GM21529 (cell line): ENCODE measurements around the gene STEAP1B.
"Not testable (repeated sequence)": the region's sequence is repeated elsewhere in the genome, so short reads cannot be mapped to it uniquely, and the experiment has no call there.

Experiments used
- ATAC-seq: cut with Tn5 transposase; IDR thresholded peaks from one replicate; pipeline ENCODE4 v1.9.1; 2021; ENCODE audit not compliant: unreplicated experiment

STEAP1B gene

DNA sequence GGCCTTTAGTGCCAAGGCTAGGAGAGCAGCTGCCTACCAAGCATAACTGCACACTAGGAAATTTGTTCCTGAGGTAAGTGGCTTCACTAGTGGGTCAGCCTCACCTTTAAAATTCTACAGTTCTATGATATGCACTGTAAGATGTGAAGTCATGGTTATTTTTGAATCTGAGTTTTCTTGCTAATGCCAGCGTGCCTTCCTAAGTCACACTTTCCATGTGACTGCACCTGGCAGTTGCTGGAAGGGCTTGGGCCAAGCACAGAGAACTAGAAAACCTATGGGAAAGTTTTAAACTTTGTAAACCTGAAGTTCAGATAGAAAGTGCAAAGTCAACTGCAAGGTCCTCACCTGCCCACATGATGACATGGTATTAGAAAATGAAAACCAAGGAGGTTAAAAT is 42.5 kb downstream of the STEAP1B start:
- no peak for ATAC-seq

DNA sequence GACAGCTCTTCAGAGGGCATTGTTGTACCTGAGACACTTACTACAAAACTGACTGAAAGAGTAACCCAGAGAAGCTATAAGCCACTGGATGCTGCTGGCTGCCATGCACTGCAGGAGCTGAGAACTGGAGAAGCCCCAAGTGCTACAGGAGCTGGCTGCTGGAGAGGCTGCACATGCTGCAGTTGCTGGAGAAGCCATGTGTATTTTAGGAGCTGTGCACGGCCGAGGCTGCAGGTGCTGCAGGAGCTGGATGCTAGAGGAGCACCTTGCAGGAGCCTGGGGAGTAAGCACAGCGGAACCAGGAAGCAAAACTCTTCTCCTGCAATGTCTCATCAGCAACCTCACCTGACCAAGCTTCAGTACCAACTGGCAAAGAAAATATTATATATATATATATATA is 45.5 kb downstream of the STEAP1B start:
- no peak for ATAC-seq

DNA sequence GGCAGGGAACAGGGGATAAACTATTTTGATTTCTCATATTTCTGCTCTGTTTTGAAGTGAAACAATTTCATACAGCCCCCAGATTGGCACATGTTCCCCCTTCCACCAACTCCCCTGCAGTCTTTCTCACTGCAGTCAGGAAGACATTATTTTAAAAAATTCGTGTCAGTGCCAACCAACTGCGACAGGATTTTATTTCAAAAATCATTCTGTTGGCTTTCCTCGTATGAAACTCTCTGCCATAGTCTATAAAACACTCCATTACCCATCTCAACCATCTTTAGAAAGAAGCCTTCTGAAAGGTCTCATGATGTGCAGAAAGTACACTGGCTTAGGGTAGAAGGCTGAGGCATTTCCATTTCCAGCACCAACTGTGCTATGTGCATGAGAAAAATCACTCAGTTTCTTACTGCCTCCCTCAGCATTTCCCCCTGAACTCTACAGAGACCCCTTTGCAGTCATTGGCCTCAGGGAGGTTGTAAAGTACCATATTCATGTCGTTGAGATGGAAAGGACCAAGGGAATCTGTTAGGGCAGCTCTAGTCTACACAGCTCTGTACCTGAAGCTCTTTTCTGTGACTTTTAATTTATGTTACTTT is 46.9 kb downstream of the STEAP1B start:
- ATAC-seq, result no peak

DNA sequence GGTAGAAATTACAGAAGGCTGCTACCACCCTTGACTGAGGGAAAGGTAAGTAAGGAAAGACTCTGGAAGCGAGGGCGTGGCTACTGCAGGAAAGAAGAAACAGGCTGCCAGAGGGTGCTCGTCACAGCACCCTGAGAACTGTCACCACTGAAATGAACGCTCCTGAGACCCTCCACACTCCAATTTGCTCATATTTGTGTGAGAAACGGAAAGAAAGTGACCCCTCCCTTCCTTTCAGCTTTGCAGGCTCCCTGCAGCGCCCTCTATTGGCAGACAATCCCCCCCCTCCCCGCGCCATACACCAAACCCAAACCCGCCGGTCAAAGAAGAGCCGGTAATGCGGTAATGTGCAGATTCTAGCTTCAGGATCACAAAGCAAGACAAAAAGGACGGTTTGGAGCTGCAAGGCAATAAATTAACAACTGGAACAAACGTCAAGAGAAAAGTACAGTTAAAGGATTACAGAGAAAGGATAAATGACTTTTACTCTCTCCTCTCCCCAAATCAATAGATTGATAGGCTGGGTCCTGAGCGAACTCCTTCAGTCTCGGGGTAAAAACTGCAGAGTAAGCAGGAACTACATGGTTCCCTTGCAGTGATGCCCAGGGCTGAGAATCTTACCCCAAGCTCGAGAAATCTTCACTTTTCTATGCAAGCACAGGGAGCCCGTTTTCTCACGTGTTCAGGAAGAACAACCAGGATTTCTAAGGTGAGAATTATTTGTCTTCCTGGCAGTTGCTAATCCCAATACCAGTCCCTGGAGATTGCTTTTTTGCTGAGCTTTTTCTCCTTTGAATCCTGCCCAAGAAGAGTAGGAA is 47.6 kb downstream of the STEAP1B start:
- no peak for ATAC-seq

DNA sequence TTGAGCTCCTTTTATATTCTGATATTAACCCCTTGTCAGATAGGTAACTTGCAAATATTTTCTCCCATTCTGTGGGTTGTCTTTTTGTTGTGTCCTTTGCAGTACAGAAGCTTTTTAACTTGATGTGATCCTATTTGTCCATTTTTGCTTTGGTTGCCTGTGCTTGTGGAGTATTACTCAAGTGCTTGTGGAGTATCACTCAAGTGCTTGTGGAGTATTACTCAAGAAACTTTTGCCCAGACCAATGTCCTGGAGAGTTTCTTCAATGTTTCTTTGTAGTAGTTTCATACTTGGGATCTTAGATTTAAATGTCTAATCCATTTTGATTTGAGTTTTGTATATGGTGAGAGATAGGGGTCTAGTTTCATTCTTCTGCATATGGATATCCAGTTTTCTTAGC is 50.0 kb downstream of the STEAP1B start:
- not testable (repeated sequence) for ATAC-seq

DNA sequence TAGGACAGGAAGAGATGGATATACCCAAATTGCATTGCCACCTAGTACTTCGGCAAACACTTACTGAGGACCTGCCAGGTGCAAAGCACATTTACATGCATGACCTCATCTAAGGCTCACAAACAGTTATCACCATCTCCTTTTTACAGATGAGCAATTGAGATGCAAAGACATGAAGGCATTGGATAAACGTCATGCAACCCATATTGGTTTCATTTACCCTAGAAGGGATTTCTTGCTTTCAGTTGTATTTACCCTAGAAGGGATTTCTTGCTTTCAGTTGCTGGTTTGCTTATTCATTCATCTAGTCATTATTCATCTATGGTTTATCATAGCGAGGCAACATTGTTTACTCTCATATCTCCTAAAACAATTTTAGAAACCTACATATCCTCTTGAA is 52.2 kb downstream of the STEAP1B start:
- peak; percentile 76 for ATAC-seq

DNA sequence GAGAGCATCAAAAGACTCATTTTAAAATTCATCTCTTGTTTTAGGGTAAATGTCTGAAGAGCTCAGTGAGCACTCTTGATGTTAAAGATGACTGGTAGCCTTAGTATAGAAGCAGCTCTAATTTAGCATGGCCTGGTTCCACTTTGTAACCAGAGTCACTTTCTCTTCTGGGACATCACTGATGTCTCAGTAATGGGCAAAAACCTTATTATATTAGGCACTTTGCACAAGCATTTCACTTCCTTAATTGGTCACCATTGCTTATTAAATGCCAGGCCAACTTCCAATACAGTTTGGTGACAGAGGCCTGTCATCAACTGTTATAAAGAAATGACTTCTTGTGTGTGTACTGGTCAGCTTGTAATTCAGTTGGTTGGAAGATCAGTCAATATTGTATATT is 53.0 kb downstream of the STEAP1B start:
- ATAC-seq, result peak; percentile 20

DNA sequence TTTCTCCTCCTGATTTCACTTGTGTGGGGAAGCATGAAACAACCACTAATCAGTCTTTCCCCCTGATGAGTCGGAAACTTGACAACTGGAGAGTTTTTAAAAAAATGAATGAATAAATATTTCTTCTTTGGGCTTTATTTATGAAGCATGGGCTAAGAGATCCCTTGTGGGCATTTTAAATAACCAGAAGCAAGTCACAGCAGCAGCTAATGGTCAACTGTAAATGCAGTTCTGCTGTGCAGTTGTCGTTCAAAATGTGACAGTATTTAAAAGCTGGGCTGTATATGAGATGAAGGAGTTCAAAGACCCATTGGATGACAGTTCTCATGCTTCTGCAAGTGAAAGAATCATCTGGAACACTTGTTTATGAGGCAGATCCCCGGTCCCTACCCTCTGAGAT is 54.1 kb downstream of the STEAP1B start:
- no peak for ATAC-seq

DNA sequence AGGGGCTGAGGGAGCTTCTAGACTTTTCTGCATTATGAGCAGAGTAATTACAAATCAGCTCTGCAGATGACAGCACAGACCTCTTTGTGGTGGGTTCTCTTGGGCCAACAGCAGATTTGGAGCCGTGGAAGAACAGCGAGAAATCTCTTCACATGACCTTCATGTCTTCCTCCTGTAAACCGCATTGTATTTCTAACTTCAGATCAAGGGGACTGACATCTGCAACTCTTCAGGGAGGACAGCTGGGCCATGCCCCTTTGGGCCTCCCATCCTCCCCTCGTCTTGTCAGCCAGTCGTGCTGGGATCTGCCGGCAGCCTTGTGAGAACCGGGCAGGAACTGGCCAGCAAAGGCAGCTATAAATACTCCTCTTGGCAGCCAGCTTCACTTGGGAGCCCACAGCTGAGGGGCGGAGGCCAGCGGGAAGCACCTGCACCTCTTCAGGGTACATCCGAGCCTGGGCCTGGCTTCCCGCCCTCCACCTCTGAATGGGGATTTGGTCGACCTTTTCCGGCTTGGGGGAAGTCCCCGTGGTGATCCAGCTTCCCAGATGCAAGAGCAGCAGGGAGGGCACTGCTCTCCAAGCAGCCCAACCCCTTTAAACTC is 54.7 kb downstream of the STEAP1B start:
- peak; percentile 45 for ATAC-seq

DNA sequence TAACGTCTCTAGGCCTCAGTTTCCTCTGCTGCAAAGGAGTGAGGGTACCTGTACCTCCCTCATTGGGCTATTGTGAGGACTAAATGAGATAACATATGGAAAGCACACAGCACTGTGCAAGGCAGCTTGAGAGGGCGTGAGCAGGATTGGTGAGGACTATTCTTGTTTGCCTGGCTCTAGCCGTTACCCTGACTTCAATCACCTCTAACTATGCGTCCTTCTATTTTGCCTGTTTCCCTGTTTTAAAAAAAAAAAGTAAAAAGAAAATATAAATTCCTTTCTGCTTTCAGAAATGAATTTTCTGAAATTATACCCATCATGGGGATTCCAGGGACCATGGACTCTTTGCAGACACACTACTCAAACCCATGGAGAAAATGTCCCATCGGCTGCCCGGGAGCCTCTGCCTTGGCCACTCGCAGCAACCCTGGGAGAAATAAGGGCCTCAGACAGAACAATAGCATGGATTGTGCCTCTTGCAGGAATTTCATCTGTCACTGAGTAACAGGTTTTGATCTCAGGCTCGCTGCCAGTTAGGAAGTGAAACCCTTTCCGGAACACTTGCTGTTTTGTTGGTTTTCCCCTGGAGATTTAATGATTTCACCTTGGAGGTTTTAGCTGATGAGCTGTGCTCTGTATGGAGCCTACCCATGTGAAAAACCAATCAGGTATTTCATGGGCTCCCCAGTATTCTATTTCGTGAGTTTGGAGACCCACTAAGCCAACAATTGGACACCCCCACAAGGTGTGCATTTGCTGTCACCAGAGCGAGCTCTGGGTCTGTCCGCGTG is 55.6 kb downstream of the STEAP1B start:
- no peak for ATAC-seq

DNA sequence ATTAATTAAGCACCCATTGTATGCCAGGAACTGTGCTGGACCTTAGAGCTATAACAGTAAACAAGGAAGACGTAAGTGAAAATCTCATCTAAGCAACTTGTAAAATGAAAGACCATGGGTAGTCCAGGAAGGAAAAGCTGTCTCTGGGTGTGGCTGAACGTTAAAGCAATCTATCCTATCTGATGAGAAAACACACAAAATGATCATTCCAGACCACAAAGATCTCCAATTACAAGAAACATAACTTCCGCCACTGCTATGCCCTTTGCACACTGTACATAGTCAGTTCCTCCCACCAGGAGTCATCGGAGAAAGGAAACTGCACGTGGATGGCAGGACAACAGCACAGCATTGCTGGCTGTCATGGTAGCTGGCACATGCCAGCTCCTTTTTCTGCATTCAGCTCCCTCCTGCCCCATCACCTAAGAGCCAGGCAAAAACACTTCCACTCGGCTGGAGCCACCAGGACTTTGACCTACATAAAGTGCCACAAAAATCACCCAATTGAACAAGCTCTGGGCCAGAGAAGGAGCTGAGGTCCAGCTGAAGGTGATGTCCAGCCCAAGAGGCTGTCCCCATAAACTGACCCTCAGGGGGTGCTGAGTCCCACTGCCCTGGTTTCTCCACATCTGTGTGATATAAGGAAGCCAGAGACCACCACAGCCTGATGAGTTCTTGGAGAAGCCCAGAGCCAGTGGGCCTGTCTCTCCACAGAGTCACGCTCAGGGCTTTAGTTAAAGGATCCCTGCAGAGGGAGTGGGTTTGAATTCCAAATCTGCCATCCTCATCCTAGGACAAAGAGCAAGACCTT is 56.4 kb downstream of the STEAP1B start:
- ATAC-seq, result no peak

DNA sequence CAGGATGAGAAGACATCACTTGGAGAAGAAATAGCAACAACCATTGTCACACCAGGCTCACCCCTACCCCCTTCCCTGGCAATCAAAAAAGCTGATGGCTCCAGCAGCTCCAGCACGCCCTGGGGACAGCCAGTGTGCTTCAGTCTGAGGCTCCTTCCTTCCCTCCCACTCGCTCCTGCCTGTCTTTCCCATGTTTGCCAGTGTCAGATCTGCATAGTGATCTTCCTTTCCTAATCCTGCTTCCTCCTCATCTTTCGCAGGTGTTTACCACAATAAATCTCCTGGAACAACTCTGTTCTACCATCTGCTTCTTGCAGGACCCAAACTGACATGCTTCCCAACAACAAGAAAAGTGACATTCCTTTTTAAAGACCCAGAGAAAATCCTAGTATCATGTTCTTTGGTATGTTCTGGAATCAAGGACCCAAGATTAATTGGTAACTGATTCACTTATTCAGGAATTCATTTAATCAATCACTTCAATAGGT is 57.1 kb downstream of the STEAP1B start:
- ATAC-seq, result no peak

DNA sequence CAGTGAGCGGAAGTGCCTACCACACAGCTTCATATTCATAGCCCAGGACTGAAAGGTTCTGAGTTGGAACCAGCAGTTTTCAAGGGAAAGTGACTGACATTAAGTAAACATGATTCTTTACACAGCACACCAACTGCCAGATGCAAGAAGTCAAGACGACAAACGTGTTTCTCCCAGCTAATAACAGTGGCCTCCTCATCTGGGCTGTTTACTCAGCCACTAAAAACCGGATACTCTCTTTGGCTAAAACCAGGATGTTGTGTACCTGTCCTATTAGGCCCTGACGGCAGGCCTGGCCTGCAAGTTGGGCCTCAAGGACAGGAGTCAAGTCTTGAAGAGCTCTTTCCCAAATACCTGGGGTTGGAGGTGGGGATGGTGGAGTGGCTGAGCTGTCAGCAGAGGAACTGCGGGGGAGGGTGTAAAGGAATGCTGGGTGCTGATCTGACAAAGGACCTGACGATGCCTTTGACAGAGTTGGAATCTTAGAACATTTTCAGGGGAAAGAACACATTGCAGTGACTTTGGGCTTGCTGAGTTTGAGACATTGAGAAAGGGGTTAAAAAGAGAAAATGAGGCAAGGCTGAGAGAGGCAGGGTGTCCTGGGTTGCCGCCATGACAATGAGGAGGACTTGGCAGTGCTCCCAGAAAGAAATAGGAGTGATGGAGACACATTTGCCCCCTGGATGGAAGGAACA is 57.7 kb downstream of the STEAP1B start:
- ATAC-seq, result no peak

DNA sequence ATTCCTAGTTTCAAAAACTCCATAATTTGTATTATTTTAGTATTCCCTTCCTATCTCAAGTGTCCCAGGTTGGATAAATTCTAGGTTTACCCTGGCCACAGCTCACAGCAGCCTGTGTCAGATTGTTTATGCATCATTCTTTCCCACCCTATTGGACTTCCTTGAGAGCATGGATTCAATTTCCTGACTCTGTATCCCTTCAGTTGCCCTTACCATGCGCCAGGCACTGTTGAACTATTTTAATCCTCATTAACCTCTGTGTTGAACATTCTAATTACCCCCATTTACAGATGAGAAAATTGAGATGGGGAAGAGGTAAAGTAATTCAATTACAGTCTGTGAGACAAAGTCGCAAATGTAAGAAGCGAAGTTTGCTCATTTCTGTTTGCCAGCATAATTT is 58.8 kb downstream of the STEAP1B start:
- ATAC-seq, result no peak

DNA sequence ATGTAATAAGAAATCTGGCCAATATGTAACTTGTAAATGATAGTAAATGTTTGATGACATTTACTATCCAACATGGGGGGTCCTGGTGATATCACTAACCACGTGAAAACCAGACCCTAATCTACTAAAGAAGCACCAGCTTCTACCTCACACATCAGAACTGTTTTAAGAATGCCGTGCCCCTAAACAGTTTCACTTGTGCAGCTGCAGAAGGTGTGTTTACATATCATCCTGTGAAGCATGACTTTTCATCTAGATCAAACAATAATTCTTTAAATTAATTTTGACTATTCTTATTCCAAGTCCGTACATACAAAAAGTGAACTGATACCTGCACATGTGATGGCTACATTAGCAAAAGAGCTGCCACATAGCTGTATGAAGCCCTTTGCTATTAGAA is 61.0 kb downstream of the STEAP1B start:
- ATAC-seq, result peak; percentile 56

DNA sequence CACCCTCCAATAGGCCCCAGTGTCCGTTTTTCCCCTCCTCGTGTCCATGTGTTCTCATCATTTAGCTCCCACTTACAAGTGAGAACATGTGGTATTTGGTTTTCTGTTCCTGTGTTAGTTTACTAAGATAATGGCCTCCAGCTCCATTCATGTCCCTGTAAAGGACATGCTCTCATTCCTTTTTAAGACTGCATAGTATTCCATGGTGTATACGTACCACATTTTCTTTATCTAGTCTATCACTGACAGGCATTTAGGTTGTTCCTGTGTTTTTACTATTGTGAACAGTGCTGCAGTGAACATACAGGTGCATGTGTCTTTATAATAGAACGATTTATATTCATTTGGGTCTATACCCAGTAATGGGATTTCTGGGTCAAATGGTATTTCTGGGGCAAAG is 63.4 kb downstream of the STEAP1B start:
- ATAC-seq, result not testable (repeated sequence)

DNA sequence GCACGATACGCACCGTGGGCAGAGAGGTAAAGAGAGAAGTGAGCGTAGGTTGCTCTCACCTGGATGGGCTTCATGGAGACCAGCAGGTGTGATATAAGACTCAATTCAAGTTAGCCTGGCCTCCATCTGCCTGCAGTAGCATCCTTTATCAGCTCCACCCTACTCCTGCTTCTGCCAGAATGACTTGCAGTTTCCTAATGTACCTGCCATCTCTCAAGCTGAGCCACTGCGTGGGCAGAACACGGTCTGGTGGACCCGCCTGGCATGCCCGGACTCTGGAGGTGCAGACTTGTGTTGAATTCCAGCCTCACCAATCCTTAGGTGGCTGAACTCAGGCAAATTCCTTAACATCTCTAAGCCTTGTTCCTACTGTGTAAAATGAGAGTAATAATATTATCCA is 64.3 kb downstream of the STEAP1B start:
- ATAC-seq, result peak; percentile 35

DNA sequence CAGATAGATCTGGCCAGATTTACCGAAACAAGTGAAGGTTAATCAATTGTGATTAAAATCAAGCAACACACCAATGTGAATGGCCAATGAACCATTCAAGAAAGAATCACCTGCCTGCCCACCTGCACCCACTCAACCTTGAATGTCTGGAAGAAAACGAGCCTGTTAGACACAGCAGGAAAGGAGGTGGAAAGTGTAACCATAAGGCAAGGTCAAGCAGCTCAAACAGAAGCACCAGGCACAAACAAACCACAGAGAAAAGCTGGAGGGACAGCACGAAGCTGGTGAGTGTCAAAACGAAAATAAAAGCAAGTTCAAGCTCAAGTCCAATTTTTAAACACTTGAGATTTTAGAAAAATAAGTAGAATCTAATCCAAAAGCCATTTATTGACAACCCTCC is 64.9 kb downstream of the STEAP1B start:
- peak; percentile 84 for ATAC-seq

DNA sequence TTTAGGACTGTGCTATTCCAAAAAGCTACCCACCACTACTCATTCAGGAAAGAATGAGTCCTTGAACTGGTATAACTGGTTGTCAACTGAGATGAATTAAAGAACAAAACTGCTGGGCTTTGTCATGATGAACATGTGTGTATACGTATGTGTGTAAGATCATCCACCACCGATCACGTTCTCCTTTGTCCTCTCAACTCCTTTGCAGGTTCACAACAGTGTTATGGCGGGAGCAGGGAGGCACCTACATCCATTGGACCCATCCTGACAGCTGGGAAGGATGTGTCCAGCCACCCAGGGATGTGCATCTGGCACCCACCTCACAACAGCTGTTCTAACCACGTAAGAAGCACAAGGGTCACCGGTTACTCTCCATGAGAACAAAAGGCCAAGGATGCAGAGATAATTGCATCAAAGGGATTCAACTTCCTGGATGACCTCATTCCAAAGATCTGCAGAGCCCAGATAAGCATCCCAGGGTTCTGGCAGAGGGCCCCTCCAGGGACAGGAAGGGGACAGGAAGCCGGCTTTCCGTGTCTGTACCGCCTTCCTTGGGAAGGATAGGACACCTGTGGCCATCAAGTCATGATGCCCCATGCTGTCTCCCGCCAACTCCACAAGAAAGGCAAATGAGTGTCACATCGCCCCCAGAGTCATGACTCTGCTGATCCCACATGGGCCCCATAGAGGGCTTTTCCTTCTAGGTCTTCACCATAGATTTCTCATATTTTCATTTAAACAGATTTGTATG is 66.1 kb downstream of the STEAP1B start:
- ATAC-seq, result no peak
